Renal pelvis (tissue), 4 donors: ENCODE results near the gene LRRC56. TPM values are rescaled to one million over a fixed set of nuclear protein-coding genes. Genes with fewer than 3 reads are reported as not detected.

Experiments used
- DNase-seq: peaks from one replicate; pipeline ENCODE4 v3.0.0-alpha.2; 2013
- polyA plus RNA-seq, 3 donors: library from polyadenylated mRNA; unstranded; fragments of 120-200 nt; gene quantifications; one replicate each; pipeline ENCODE4 v1.2.1, GENCODE V29; 2013; ENCODE audit not compliant: insufficient read length in 3 of 3

LRRC56 gene
- polyA plus RNA-seq, 3 donors: 5.4 to 6.4 (median 5.5) TPM

DNA sequence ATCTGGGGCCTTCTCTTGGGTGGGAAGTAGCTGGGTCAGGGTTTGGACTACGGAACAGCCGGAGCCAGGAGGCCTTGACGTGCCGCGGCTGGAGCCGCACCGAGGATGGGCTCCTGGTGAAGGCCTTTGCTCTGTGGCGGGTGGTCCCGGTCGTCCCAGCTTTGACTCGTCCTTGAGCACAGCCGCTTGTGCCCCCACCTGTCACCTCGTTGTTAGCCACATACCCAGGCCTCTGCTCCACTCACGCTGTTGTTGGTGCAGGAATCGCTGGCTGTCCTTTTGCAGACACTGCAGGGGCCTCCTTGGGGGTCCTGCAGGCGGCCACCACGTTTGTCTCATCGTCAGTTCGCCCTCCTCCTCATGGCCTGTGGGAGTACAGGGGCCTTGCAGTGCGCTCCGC lies 56.0 kb downstream of the LRRC56 start:
- no peak for DNase-seq

DNA sequence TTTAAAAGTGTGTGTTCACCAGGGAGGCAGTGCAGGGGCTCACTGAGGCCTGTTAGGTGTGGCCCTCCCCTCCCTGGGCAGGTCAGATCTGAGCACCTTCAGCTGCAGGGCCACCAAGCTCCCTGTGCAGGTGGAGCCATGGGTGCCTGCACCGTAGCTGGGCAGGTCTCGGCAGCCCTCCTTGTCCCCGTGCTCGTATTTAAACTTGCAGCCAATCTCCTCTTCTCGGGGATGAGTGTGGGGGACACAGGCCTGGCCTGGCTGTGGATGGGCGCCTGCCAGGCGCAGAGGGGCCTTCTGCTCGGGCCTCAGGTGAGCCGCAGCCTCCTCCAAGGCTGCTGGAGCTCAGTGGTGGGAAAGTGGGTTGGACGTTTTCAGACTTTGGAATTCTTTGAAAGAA lies 58.1 kb downstream of the LRRC56 start:
- no peak for DNase-seq

DNA sequence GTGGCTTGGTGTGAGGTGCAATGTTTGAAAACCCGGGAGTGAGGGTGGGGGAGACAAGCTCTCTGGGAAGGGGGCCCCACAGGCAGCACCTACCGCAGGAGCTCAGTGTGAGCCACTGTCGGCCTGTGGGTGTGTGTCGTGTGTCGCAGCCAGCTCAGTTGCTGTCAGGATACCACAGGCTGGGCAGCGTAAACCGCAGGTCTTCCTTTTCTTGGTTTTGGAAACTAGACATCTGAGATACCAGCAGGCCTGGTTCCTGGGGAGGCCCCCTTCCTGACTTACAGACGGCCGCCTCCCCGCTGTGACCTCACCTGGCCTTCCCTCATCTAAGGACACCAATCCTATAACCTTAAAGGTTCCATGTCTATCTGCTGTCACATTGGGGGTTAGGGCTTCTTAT lies 59.0 kb downstream of the LRRC56 start:
- no peak for DNase-seq

DNA sequence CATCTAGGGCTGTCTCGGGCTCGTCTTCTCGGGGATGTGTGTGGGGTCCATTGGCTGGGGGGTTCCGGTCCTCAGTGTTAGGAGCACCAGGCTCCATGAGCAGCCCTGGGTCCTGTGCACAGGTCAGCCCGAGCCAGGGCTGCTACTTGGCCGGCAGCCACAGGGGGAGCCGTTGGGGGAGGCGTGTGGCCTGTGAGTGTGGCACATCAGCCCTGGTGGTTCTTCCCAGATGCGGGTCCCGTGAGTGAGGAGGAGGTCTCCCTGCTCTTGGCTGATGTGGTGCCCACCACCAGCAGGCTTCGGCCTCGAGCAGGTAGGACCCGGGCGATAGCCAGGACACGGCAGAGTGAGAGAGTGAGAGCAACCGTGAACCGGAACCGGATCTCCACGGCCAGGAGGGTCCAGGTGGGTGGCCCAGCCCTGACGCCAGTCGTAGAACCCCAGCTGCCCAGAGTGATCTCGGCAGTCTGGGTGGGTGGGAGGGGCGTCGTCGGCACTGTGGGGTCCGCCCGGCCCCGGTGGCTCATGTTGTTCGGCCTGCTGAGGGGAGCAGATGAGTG lies 59.9 kb downstream of the LRRC56 start:
- no peak for DNase-seq

DNA sequence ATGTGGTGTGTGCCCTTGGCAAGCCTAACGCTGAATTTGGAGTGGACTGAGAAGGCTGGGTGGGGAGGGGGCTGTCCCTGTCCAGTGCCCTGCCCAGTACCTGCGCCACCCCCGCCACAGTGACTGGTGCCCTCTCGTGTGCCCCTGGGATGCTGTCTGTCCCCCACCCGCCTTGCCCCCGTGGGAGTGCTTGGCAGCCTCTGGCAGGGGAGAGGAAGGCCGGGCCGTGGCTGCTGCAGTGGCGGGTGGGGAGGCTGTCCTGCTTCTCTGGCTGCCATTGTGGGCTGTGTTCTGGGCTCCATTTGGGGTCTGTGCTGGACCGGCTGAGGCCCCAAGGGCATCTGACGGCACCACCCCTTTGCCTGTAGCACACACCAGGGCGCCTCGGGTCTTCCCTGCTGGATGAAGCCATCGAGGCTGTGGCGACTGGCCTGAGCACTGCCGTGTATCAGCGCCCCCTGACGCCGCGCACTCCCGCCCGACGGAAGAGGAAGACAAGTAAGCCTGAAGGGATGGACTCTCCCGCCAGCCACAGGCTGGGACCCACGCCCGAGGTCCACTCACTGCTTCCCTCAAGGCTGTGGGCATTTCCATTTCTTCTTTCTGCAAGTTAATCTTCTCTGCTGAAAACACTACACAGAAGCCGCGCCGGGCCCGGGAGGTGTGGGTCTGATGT lies 60.8 kb downstream of the LRRC56 start:
- DNase-seq: no peak

DNA sequence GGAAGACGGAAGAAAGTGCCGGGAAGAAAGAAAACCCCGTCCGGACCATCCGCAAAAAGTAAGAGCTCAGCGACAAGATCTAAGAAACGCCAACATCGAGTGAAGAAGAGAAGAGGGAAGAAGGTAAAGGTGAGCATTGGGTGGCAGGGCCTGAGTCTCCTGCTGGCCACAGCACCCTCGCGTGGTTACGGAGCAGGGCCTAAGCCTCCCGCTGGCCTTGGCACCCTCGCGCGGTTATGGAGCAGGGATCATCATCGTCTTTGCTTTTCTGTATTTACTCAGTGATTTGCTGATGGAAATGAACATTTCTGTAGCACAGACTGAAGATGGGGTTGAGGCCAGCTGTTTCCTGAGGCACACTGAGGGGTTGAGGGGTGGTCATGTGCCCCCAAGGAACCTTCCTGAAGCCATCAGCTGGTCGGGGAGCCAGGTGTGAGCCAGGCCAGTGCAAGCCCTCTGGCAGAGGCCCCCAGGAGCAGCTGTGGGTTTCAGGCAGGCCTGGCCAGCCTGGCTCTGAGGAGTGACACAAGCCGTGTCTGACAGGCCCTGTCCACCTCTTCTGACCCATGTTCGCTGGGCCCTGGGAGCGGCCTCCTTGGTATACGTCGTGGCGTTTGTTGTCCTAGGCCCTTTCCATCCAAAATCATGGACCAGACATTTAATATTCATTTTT lies 64.4 kb downstream of the LRRC56 start:
- DNase-seq: no peak

DNA sequence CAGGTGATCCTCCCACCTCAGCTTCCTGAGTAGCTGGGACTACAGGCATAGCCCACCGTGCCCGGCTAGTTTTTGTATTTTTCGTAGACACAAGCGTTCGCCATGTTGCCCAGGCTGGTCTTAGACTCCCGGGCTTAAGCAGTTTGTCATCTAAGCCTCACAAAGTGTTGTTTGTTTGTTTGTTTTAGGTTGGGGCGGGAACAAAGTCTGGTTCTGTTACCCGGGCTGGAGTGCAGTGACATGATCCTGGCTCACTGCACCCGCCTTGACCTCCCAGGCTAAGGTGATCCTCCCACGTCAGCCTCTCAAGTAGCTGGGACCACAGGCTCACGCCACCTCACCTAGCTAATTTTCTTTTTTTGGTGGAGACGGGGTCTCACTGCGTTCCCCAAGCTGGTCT lies 65.8 kb downstream of the LRRC56 start:
- DNase-seq: no peak

Other genes with a start within 250 kb of the LRRC56 start
- 10 to 100 TPM; 21.5 to 27.7 (median 22.2) TPM for gene PGGHG, start 248.4 kb upstream of the LRRC56 start, polyA plus RNA-seq
- under 1 TPM; 0.23 to 0.87 (median 0.62) TPM for gene IFITM5, start 238.0 kb upstream of the LRRC56 start, polyA plus RNA-seq
- gene IFITM2, start 229.7 kb upstream of the LRRC56 start, polyA plus RNA-seq: 100 to 1,000 TPM; 212 to 269 (median 215) TPM
- 10 to 100 TPM; 32.2 to 44.9 (median 33.7) TPM for gene IFITM1, start 223.5 kb upstream of the LRRC56 start, polyA plus RNA-seq
- gene IFITM3, start 216.7 kb upstream of the LRRC56 start, polyA plus RNA-seq: 100 to 1,000 TPM; 359 to 402 (median 395) TPM
- gene B4GALNT4, start 168.0 kb upstream of the LRRC56 start, polyA plus RNA-seq: 10 to 100 TPM; 77.7 to 93.4 (median 87.2) TPM
- gene PKP3, start 143.3 kb upstream of the LRRC56 start, polyA plus RNA-seq: 1 to 10 TPM; 6.5 to 7.0 (median 6.7) TPM
- 10 to 100 TPM; 49.6 to 61.7 (median 61.5) TPM for gene SIGIRR, start 122.5 kb upstream of the LRRC56 start, polyA plus RNA-seq
- gene ANO9, start 95.5 kb upstream of the LRRC56 start, polyA plus RNA-seq: 10 to 100 TPM; 11.2 to 17.4 (median 14.2) TPM
- gene PTDSS2, start 87.2 kb upstream of the LRRC56 start, polyA plus RNA-seq: 10 to 100 TPM; 40.0 to 44.9 (median 41.2) TPM
- gene RNH1, start 30.3 kb upstream of the LRRC56 start, polyA plus RNA-seq: 100 to 1,000 TPM in 2 of 3 donors, 10 to 100 TPM in 1; 99.2 to 115 (median 110) TPM
- 10 to 100 TPM; 48.3 to 62.5 (median 56.2) TPM for gene HRAS, start 2.0 kb upstream of the LRRC56 start, polyA plus RNA-seq
- gene LMNTD2, start 23.2 kb downstream of the LRRC56 start, polyA plus RNA-seq: 1 to 10 TPM; 4.2 to 4.9 (median 4.6) TPM
- 10 to 100 TPM; 58.0 to 66.3 (median 64.5) TPM for gene RASSF7, start 23.4 kb downstream of the LRRC56 start, polyA plus RNA-seq
- gene PHRF1, start 38.9 kb downstream of the LRRC56 start, polyA plus RNA-seq: 10 to 100 TPM; 26.8 to 30.4 (median 28.3) TPM
- 10 to 100 TPM; 11.0 to 11.7 (median 11.2) TPM for gene IRF7, start 78.4 kb downstream of the LRRC56 start, polyA plus RNA-seq
- gene CDHR5, start 87.4 kb downstream of the LRRC56 start, polyA plus RNA-seq: 10 to 100 TPM; 42.6 to 56.2 (median 47.7) TPM
- gene SCT, start 89.7 kb downstream of the LRRC56 start, polyA plus RNA-seq: 1 to 10 TPM in 2 of 3 donors, under 1 TPM in 1; 0.87 to 2.3 (median 2.3) TPM
- gene DRD4, start 99.7 kb downstream of the LRRC56 start, polyA plus RNA-seq: 1 to 10 TPM; 3.8 to 5.4 (median 4.2) TPM
- 10 to 100 TPM; 55.3 to 61.9 (median 55.6) TPM for gene DEAF1, start 157.7 kb downstream of the LRRC56 start, polyA plus RNA-seq
- gene TMEM80, start 158.3 kb downstream of the LRRC56 start, polyA plus RNA-seq: 10 to 100 TPM; 41.9 to 62.1 (median 59.9) TPM
- 100 to 1,000 TPM; 128 to 189 (median 150) TPM for gene EPS8L2, start 168.7 kb downstream of the LRRC56 start, polyA plus RNA-seq
- 100 to 1,000 TPM; 129 to 137 (median 130) TPM for gene TALDO1, start 209.9 kb downstream of the LRRC56 start, polyA plus RNA-seq
- 100 to 1,000 TPM in 1 of 3 donors, 10 to 100 TPM in 2; 85.0 to 111 (median 90.3) TPM for gene GATD1, start 240.0 kb downstream of the LRRC56 start, polyA plus RNA-seq